BLaER1 (cell line): ENCODE data around the gene PCBP3.
A peak's percentile ranks its signal among the peaks of the same experiment; 100 is the strongest.
"Not testable (repeated sequence)": the region's sequence is repeated elsewhere in the genome, so short reads cannot be mapped to it uniquely, and the experiment has no call there.

ENCODE experiments used
- H3K27ac ChIP-seq: shearing (Covaris generic); formaldehyde crosslinking; 2 replicates; pipeline ENCODE4 v1.8.1; 2022
- H3K27me3 ChIP-seq: shearing (Covaris generic); formaldehyde crosslinking; 2 replicates; pipeline ENCODE4 v1.8.1; 2022
- H3K36me3 ChIP-seq: shearing (Covaris generic); formaldehyde crosslinking; 2 replicates; pipeline ENCODE4 v1.8.1; 2022
- H3K4me1 ChIP-seq: shearing (Covaris generic); formaldehyde crosslinking; 2 replicates; pipeline ENCODE4 v1.8.1; 2022
- H3K4me2 ChIP-seq: shearing (Covaris generic); formaldehyde crosslinking; 2 replicates; pipeline ENCODE4 v1.8.1; 2022
- H3K4me3 ChIP-seq: shearing (Covaris generic); formaldehyde crosslinking; 2 replicates; pipeline ENCODE4 v1.8.1; 2022
- H3K9ac ChIP-seq: shearing (Covaris generic); formaldehyde crosslinking; 2 replicates; pipeline ENCODE4 v1.8.1; 2022
- H3K9me3 ChIP-seq: shearing (Covaris generic); formaldehyde crosslinking; 2 replicates; pipeline ENCODE4 v1.8.1; 2022
- H4K20me1 ChIP-seq: shearing (Covaris generic); formaldehyde crosslinking; 2 replicates; pipeline ENCODE4 v1.8.1; 2022
- Cebpa-rat ChIP-seq: shearing (Covaris generic); IDR thresholded peaks from 2 replicates; pipeline ENCODE4 v1.8.1; 2022

The PCBP3 gene

DNA sequence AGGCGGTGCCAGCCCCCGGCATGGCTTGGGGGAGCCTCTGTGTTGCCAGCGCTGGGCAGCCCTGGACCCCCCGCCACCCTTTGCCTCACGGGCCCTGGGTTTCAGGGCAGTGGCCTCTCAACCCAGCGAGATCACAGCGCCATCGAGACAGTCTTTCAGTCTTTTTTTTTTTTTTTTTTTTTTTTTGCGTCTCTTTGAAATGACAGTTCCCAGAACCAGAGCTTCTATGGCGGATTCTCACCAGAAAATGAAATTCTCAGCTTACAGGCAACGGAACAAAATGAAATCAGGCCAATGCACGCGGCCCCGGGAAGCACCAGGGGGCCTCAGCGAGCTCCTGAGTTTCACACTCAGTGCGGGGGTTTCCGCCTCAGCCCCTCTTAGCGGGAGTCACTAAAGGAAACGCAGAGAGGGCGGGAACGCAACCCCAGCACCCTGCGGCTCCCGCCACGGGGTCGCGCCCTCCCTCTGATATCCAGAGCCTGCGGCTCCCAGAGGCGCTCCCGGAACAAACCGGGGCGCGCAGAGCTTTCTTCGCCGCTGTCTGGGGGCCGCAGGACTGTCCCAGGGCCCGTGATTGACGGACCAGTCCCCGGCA is 330.0 kb downstream of the PCBP3 start:
- TF ChIP-seq Cebpa-rat = no peak
- Histone ChIP-seq H4K20me1 (peaks cover 11% of the 10 kb centered on the region; the same call in 1 of the 2 replicates), H3K27me3 (peaks cover 66% of the 10 kb centered on the region), H3K9ac (peak overlapping the region; percentile 67), H3K4me2 (peak overlapping the region; percentile 97), H3K27ac (peak overlapping the region; percentile 53), H3K36me3 (no peaks in the 10 kb centered on the region), H3K9me3 (no peaks in the 10 kb centered on the region), H3K4me1 (peaks cover 53% of the 10 kb centered on the region), H3K4me3 (peak overlapping the region; percentile 66)

DNA sequence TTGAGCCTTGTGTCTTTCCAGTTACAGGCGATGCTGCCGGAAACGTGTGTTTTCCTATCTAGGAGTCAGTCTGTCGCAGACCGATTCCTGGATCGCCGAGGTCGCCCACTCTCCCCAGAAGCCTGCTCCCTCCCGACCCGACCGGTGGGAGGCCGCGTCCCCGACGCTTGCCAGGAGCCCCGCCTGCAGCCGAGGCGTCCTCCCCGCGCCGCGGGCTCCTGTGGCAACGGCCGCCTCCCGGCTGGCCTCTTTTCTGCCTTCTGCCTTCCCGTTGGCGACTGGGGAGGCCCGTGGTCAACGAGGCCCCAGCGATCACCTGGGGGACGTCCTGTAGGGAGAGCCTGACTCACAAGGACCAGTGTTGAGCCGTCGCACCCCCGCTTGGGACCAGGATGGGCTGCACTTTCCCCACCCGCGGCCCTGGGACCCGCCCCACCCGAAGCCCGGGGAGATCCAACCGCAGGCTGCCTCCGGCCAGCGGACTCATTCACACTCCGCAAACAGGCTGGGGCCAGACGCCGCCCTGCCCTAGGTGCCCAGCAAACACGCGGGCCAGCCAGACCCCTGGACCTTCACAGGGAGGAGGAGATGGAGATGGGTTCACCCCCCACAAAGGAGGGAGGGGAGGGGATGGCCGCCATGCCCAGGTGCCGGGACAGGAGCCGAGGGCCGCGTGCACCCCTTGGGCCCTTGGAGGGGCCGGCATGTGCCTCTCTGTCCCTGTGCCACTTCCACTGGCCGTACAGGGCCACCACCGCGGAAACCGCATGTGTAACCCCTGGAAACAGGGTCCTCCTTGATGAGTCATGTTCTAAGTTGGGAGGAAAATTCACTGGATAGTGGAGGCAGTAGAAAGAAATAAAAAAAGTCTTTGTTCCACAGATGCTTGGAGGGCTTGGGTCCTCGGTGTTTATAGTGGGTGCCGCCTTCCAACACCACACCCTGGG is 330.8 kb downstream of the PCBP3 start:
- Histone ChIP-seq H3K4me2 (peak overlapping the region; percentile 97), H3K27ac (peak overlapping the region; percentile 53), H3K4me1 (peaks cover 61% of the 10 kb centered on the region)

DNA sequence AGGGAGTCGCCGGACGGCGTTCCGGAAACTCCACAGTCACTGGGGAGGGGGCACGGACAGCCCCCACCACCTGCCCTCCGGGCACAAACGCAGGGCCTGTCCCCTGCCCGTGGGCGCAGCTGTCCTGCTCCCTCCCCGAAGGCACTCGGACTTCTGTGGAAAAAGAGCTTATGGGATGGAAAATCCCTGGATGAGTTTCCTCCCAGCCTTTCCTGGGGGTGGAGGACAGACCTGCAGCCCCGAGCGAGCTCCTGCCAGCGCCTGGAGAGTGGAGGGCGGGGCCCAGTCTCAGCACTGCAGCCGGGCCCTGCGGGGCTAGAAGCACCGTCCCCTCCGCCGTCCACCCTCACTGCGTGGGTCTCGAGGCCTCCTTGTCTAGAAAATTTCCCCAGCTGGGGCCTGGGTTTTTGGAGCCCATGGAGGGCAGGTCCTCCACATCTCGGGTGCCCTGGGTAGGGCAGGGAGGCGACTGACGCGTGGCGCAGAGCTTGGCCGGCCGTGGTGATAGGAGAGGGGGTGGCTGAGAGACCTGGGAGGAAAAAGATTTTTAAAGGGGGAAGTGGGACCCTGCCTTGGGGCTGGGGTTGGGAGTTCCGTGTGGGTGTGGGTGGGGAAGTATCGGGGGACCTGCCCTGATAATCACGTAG is 331.6 kb downstream of the PCBP3 start:
- peak overlapping the region; percentile 97 for H3K4me2 ChIP-seq
- no peak for TF ChIP-seq Cebpa-rat
- H3K27me3 ChIP-seq = peaks cover 66% of the 10 kb centered on the region
- peaks cover 11% of the 10 kb centered on the region; the same call in 1 of the 2 replicates for H4K20me1 ChIP-seq
- H3K36me3 ChIP-seq = no peaks in the 10 kb centered on the region
- H3K9ac ChIP-seq = no peak overlapping the region
- H3K4me1 ChIP-seq = peaks cover 62% of the 10 kb centered on the region
- H3K9me3 ChIP-seq = no peaks in the 10 kb centered on the region
- H3K4me3 ChIP-seq = peak overlapping the region; percentile 66; the same call in 1 of the 2 replicates
- H3K27ac ChIP-seq = no peak overlapping the region

More for the DNA sequence above, 330.8 kb downstream of the PCBP3 start:
- Histone ChIP-seq H3K4me3 (peak overlapping the region; percentile 66), H4K20me1 (peaks cover 11% of the 10 kb centered on the region; the same call in 1 of the 2 replicates), H3K9me3 (no peaks in the 10 kb centered on the region), H3K9ac (peak overlapping the region; percentile 67), H3K27me3 (peaks cover 66% of the 10 kb centered on the region), H3K36me3 (no peaks in the 10 kb centered on the region)
- no peak for TF ChIP-seq Cebpa-rat

DNA sequence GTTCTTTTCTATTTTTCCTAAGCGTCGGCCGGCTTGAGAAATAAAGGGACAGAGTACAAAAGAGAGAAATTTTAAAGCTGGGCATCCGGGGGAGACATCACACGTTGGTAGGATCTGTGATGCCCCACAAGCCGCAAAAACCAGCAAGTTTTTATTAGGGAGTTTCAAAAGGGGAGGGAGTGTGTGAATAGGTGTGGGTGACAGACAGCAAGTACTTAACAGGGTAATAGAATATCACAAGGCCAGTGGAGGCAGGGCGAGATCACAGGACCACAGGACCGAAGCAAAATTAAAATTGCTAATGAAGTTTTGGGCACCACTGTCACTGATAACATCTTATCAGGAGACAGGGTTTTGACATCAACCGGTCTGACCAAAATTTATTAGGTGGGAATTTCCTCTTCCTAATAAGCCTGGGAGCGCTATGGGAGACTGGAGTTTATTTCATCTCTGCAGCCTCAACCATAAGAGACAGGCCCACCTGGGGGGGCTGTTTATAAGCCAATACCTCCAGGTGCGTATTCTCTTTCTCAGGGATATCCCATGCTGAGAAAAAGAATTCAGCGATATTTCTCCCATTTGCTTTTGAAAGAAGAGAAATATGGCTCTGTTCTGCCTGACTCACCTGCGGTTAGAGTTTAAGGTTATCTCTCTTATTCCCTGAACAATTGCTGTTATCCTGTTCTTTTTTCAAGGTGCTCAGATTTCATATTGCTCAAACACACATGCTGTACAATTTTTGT is 332.3 kb downstream of the PCBP3 start:
- Histone ChIP-seq H4K20me1 (peaks cover 11% of the 10 kb centered on the region; the same call in 1 of the 2 replicates), H3K4me1 (peaks cover 57% of the 10 kb centered on the region), H3K27me3 (peaks cover 66% of the 10 kb centered on the region)
- not testable (repeated sequence) for H3K27ac ChIP-seq, H3K36me3 ChIP-seq, H3K4me3 ChIP-seq, H3K4me2 ChIP-seq, H3K9me3 ChIP-seq, H3K9ac ChIP-seq

DNA sequence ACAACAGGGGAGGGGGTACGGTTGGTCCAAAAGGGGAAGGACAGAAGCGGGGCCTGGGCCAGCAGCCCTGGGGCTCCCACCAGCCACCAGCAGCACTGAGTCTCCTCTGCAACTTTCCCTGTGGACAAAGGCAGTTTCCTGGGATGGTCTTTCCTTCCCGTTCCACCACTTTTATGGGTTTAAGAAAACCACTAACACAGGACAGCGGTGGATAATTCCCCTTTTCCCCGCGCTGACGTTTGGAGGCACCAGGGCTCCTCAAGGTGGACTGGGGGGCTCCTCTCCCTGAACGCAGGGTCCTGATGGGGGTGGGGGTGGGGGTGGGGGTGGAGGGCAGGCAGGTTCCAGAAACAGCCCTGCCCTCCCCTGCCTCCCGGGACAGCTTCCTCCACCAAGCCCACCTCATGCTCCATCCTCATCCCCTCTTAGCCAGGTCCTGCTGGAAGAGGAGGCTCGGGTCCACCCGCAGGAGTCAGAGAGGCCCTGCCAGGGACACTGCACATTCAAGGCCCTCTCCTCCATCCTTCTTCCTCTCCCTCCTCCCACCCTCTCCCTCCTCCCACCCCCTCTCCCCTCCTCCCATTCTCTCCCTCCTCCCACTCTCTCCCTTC is 333.3 kb downstream of the PCBP3 start:
- TF ChIP-seq Cebpa-rat = no peak
- Histone ChIP-seq H3K36me3 (no peaks in the 10 kb centered on the region), H3K27ac (no peak overlapping the region), H3K9ac (no peak overlapping the region), H3K9me3 (no peaks in the 10 kb centered on the region), H4K20me1 (peaks cover 12% of the 10 kb centered on the region; the same call in 1 of the 2 replicates), H3K27me3 (peaks cover 58% of the 10 kb centered on the region), H3K4me1 (peaks cover 57% of the 10 kb centered on the region), H3K4me3 (no peak overlapping the region), H3K4me2 (no peak overlapping the region)

DNA sequence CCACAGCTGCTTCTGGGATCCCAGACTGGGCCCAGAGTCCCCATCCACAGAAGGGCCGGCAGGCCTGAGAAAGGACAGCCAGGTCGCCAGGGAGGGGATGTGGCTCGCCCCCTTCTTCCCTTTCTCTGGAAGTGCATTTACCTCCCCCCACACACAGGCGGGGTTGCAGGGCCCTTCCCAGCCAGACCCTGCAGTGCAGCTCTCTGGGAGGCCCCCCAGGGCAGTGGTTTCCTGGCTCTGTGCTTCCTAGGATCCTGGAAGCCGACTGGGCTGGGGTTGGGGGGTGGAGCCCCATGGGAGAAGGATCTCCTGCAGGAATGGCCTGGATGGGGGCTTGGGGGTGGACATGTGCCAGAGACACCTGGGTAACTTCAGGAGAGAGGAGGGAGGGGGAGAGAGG is 333.9 kb downstream of the PCBP3 start:
- TF ChIP-seq Cebpa-rat = no peak
- Histone ChIP-seq H3K4me3 (no peak overlapping the region), H3K27ac (no peak overlapping the region), H3K4me2 (peak overlapping the region; percentile 43; the same call in 1 of the 2 replicates), H3K9me3 (no peaks in the 10 kb centered on the region), H3K36me3 (no peaks in the 10 kb centered on the region), H3K27me3 (peaks cover 58% of the 10 kb centered on the region), H3K4me1 (peaks cover 58% of the 10 kb centered on the region), H3K9ac (no peak overlapping the region), H4K20me1 (peaks cover 18% of the 10 kb centered on the region)

DNA sequence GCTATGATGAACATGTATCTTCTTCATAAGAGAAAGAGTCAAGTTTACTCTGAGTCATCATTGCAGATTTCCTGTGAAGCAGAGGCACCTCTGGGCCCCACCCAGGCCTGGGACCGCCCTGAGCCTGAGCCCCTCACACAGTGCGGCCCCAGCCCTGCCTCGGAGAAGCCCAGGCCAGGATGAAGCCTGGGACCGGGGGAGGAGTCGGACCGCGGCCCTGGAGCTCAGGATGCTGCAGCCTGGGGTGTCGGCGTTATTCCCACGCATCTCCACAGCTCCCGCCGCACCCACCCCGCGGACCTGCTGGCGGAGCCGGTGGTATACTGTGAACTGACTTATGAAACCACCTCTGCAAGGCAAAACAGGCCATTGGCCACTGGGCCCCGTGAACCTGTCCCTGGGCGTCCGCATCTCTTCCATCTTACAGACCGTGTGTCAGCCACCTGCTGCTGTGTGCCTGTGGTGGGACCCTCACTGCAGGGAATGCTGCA is 335.7 kb downstream of the PCBP3 start:
- H3K9ac ChIP-seq = no peak overlapping the region
- no peak for TF ChIP-seq Cebpa-rat
- no peak overlapping the region for H3K4me3 ChIP-seq
- H3K4me1 ChIP-seq = peaks cover 48% of the 10 kb centered on the region
- H3K27me3 ChIP-seq = peaks cover 56% of the 10 kb centered on the region
- no peak overlapping the region for H3K27ac ChIP-seq
- no peaks in the 10 kb centered on the region for H3K9me3 ChIP-seq
- H3K4me2 ChIP-seq = 0 out of 2 replicates have a peak overlapping the region, but pooled peaks have one; percentile 59
- H3K36me3 ChIP-seq = no peaks in the 10 kb centered on the region
- peaks cover 29% of the 10 kb centered on the region for H4K20me1 ChIP-seq

DNA sequence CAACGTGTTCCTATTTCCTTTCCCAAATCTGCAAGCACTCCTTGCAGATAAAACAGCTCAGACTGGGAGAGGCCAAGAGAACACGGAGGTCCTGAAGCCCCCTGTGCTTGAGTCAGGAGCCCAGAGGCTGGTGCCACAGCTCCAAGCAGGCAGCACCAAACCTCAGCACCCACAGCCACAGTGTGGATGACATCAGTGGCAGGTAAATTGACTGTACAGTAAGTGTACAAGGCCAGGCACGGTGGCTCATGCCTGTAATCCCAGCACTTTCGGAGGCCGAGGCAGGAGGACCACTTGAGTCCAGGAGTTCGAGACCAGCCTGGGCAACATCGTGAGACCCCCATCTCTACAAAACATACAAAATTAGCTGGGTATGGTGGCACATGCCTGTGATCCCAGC is 336.1 kb downstream of the PCBP3 start:
- no peak overlapping the region for H3K9ac ChIP-seq
- H3K4me3 ChIP-seq = no peak overlapping the region
- no peaks in the 10 kb centered on the region for H3K9me3 ChIP-seq
- no peaks in the 10 kb centered on the region for H3K36me3 ChIP-seq
- H4K20me1 ChIP-seq = peaks cover 25% of the 10 kb centered on the region
- H3K4me1 ChIP-seq = peaks cover 43% of the 10 kb centered on the region
- H3K4me2 ChIP-seq = no peak overlapping the region
- no peak overlapping the region for H3K27ac ChIP-seq
- H3K27me3 ChIP-seq = peaks cover 56% of the 10 kb centered on the region
- no peak for TF ChIP-seq Cebpa-rat

DNA sequence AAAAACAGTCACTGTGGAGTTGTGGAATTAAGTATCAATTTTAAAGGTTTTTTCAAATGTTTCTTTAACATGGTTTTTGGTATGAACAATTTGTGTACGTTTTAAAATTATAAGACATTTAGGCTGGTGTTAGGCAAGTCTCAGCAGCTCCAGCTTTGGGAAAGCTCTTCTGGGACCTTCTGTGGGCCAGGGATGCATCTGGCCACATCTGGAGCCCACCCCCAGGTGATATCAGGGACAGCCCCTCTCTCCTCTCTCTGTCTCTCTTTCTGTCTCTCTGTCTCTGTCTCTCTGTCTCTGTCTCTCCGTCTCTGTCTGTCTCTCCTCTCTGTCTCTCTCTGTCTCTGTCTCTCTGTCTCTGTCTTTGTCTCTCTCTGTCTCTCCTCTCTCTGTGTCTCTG is 336.7 kb downstream of the PCBP3 start:
- Histone ChIP-seq H3K4me1 (peaks cover 37% of the 10 kb centered on the region), H3K4me2 (no peak overlapping the region)
- TF ChIP-seq Cebpa-rat = no peak

More for the DNA sequence above, 336.7 kb downstream of the PCBP3 start:
- Histone ChIP-seq H3K9ac (no peak overlapping the region), H3K27ac (no peak overlapping the region), H3K9me3 (no peaks in the 10 kb centered on the region), H3K27me3 (peaks cover 51% of the 10 kb centered on the region), H3K36me3 (no peaks in the 10 kb centered on the region), H4K20me1 (peaks cover 19% of the 10 kb centered on the region), H3K4me3 (no peak overlapping the region)
